Testis (tissue), 3 donors: ENCODE data around the gene ITGB1. TPM values are rescaled to one million over a fixed set of nuclear protein-coding genes. Genes with fewer than 3 reads are reported as not detected.

ENCODE experiments used
- DNase-seq: peaks from one replicate; pipeline ENCODE4 v3.0.0-alpha.2; 2019
- H3K27ac ChIP-seq, 2 donors: fragments of 200-600 bp; sonication (generic); one replicate each; pipeline ENCODE4 v1.5.1; 2019
- H3K27me3 ChIP-seq: fragments of 200-600 bp; sonication (generic); one replicate; pipeline ENCODE4 v1.5.1; 2019
- H3K36me3 ChIP-seq: fragments of 200-600 bp; sonication (generic); one replicate; pipeline ENCODE4 v1.5.1; 2017; ENCODE audit warnings: low read depth; ENCODE audit errors: missing control alignments
- H3K4me1 ChIP-seq: fragments of 200-600 bp; sonication (generic); one replicate; pipeline ENCODE4 v1.5.1; 2019
- H3K4me3 ChIP-seq, 2 donors: fragments of 200-600 bp; sonication (generic); one replicate each; pipeline ENCODE4 v1.5.1; 2017 to 2019
- H3K9me3 ChIP-seq: fragments of 200-600 bp; sonication (generic); one replicate; pipeline ENCODE4 v1.5.1; 2017
- POLR2A ChIP-seq: fragments of 450-650 bp; IDR thresholded peaks from one replicate; pipeline ENCODE4 v1.6.1; 2017; ENCODE audit warnings: antibody characterized with exemption, mild to moderate bottlenecking, moderate library complexity
- WGBS, 2 donors: methylation state at CpG; one replicate each; pipeline ENCODE4 v1.1.5; 2018; 5-methylcytosine and 5-hydroxymethylcytosine counted together
- intact Hi-C: fragments of 100-400 bp; cut with DNase I; formaldehyde crosslinking; loops from one replicate; pipeline ENCODE4 v1.15.1; 2023; ENCODE audit warnings: low total_unique reads
- polyA plus RNA-seq: library from polyadenylated mRNA; stranded (reverse); fragments of 350-450 nt; fragmentation: Illumina TruSeq; extraction: RNeasy Lipid Tissue Mini Kit (QIAGEN cat#74804); gene quantifications from one replicate; pipeline ENCODE4 v1.2.3, GENCODE V29; 2014; ENCODE audit warnings: low read depth, low replicate concordance; ENCODE audit not compliant: insufficient read depth
- total RNA-seq, 2 donors: library from RNA; depleted of rRNA; stranded (reverse); fragments of >200 nt; gene quantifications; one replicate each; pipeline ENCODE4 v1.2.3, GENCODE V29; 2016
- TF ChIP-seq, protein P1 (sequence below), 3 experiments: fragments of 450-650 bp in 2 of 3; fragments of 200-600 bp in 1 of 3; sonication (generic) in 1 of 3; IDR thresholded peaks; one replicate each; pipeline ENCODE4 v1.5.1; 2016 to 2019; ENCODE audit warnings: antibody characterized with exemption in 3 of 3, mild to moderate bottlenecking in 2 of 3, moderate library complexity in 1 of 3

Gene ITGB1
- total and polyA plus RNA-seq, 3 donors from 2014 or later: 158 to 189 (median 175) TPM

DNA sequence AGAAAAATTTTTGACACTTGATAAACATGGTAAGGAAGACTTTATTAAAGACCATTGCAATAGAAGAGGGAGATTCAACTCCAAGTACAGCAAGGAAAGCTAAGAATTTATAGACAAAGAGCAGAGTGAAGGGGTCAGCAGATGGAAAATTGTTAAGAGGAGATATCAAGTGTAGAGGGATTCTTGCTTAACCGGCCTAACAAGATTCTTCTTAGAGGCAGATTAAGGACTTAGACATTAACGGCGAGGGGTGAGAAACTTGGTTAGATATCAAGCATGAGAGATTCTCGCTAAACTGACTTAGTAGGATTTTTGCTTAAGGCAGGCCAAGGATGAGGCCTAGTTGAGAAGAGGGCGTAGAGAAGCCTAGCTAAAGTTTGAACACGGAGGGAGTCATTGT is 76.0 kb downstream of the ITGB1 start:
- no peak for TF ChIP-seq POLR2A
- TF ChIP-seq, protein P1, sequence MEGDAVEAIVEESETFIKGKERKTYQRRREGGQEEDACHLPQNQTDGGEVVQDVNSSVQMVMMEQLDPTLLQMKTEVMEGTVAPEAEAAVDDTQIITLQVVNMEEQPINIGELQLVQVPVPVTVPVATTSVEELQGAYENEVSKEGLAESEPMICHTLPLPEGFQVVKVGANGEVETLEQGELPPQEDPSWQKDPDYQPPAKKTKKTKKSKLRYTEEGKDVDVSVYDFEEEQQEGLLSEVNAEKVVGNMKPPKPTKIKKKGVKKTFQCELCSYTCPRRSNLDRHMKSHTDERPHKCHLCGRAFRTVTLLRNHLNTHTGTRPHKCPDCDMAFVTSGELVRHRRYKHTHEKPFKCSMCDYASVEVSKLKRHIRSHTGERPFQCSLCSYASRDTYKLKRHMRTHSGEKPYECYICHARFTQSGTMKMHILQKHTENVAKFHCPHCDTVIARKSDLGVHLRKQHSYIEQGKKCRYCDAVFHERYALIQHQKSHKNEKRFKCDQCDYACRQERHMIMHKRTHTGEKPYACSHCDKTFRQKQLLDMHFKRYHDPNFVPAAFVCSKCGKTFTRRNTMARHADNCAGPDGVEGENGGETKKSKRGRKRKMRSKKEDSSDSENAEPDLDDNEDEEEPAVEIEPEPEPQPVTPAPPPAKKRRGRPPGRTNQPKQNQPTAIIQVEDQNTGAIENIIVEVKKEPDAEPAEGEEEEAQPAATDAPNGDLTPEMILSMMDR (IDR thresholded peaks at IDR 0.05): no peak
- WGBS, 2 donors: 94 to 98% methylated on average over 6 of the region's 6 CpGs
- Histone ChIP-seq H3K4me1 (no peaks in the 10 kb centered on the region), H3K4me3 (no peak overlapping the region), H3K27ac (no peak overlapping the region), H3K9me3 (no peaks in the 10 kb centered on the region), H3K36me3 (no peaks in the 10 kb centered on the region), H3K27me3 (no peaks in the 10 kb centered on the region)
- DNase-seq: no peak
- intact Hi-C loops: no loop called here

DNA sequence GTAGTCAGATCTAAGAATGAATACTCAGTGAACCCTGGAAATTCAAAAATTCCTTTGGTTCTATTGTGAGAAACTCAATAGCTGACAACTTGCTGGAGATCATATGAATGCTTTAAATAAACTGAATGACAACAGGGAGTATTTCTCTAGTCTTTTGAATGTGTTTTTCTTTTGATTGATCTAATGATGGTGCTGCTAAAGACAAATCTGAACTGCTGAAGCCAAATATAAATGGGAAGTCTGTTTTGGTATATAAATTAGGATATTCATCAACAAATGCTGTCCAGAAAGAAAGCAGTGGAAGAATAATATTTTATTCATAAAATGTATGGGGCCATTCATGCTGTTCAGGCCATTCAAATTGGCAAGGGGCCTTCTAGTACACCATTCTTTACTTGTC is 79.4 kb downstream of the ITGB1 start:
- TF ChIP-seq POLR2A: no peak
- TF ChIP-seq, protein P1 (IDR thresholded peaks at IDR 0.05): no peak
- no peak for DNase-seq
- no peaks in the 10 kb centered on the region for H3K27me3 ChIP-seq

DNA sequence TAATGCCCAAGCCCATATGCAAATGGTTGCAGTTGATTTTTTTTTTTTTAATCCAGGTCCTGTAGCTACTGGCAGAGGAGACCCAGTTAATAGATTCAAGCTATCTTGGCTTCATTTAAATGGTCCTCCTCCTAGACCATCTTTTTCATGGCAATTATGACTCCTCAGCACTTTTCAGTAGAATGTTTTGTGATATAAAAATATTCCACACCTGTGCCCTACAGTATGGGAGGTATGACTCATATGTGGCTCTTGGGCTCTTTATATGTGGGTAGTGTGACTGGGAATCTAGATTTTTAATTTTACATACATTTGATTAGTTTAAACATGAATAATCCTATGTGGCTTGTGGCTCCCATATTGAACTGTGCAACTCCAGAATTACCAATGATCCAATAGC is 80.1 kb downstream of the ITGB1 start:
- Histone ChIP-seq H3K36me3 (no peaks in the 10 kb centered on the region), H3K9me3 (no peaks in the 10 kb centered on the region), H3K4me1 (no peaks in the 10 kb centered on the region), H3K4me3 (no peak overlapping the region), H3K27me3 (no peaks in the 10 kb centered on the region), H3K27ac (no peak overlapping the region)
- intact Hi-C loops: no loop called here
- TF ChIP-seq POLR2A: no peak
- TF ChIP-seq, protein P1 (IDR thresholded peaks at IDR 0.05): no peak
- no peak for DNase-seq

More for the DNA sequence above, 79.4 kb downstream of the ITGB1 start:
- Histone ChIP-seq H3K4me3 (no peak overlapping the region), H3K4me1 (no peaks in the 10 kb centered on the region), H3K27ac (no peak overlapping the region), H3K9me3 (no peaks in the 10 kb centered on the region), H3K36me3 (no peaks in the 10 kb centered on the region)
- intact Hi-C loops: no loop called here

DNA sequence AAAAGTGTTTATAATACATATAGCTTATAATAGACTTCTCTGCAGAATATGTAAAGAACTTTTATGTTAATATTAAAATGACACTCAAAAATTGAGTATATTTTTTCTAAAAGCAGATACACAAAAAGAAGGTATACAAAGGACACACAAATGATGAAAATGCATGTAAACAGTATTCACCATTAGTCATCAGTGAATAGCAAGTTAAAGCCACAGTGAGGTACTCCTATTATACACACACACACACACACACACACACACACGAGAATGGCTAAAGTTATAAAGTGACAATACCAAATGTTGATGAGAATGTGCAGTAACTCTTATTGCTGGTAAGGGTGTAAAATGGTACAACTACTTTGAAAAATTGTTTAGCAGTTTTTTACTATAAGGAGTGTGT is 92.9 kb downstream of the ITGB1 start:
- Histone ChIP-seq H3K36me3 (no peaks in the 10 kb centered on the region), H3K9me3 (no peaks in the 10 kb centered on the region), H3K4me3 (no peak overlapping the region), H3K27me3 (no peaks in the 10 kb centered on the region), H3K4me1 (no peaks in the 10 kb centered on the region), H3K27ac (no peak overlapping the region)
- no peak for TF ChIP-seq POLR2A
- TF ChIP-seq, protein P1 (IDR thresholded peaks at IDR 0.05): no peak
- DNase-seq: no peak
- intact Hi-C loops: no loop called here
- WGBS, 2 donors: 97 to 100% methylated on average over 1 of the region's 1 CpG

DNA sequence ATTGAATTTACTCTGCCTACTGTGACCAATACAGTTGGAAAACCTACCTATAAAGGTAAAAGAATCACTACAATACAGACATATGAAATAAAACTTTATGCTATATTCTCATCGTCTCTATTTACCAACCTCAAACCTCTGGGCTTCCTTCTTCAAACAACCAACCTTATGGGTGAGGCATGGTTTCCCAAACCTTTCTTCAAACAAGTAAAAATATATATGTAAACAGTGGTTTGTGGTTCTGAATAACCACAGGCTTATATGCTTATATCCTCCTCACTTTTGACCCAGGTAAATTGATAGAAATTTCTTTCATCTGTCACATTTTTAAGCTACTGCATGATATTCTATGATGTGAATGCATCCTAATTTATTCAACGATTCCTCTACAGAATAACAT is 103.6 kb downstream of the ITGB1 start:
- intact Hi-C loops: no loop called here
- Histone ChIP-seq H3K9me3 (no peaks in the 10 kb centered on the region), H3K36me3 (no peaks in the 10 kb centered on the region), H3K4me1 (no peaks in the 10 kb centered on the region), H3K27ac (no peak overlapping the region), H3K4me3 (no peak overlapping the region), H3K27me3 (no peaks in the 10 kb centered on the region)
- DNase-seq: no peak
- TF ChIP-seq, protein P1 (IDR thresholded peaks at IDR 0.05): no peak
- 85 to 97% methylated on average over 2 of the region's 2 CpGs for WGBS, 2 donors
